ENCODE results near the gene MIEF1. TPM values are rescaled to one million over a fixed set of nuclear protein-coding genes. Genes with fewer than 3 reads are reported as not detected.

MIEF1 gene
- total RNA-seq, 6 experiments from 2014 or later = 26.4 to 32.8 (median 28.7) TPM

GRCh38 chr22:39481595-39481994 lies 20.5 kb upstream of the MIEF1 start:
- no peak for TF ChIP-seq CTCF (IDR thresholded peaks at IDR 0.05)
- H3K27me3 Mint-ChIP-seq (ENCODE audit: insufficient read depth) = peaks cover 7% of the 10 kb centered on the region
- no peak overlapping the region for H3K4me3 Mint-ChIP-seq
- H3K36me3 Mint-ChIP-seq (ENCODE audit: low read depth) = no peaks in the 10 kb centered on the region
- H3K9me3 Mint-ChIP-seq = no peaks in the 10 kb centered on the region
- no peaks in the 10 kb centered on the region for H3K4me1 Mint-ChIP-seq (ENCODE audit: low read depth)
- no peak for DNase-seq
- H3K27ac Mint-ChIP-seq = no peak overlapping the region

DNA sequence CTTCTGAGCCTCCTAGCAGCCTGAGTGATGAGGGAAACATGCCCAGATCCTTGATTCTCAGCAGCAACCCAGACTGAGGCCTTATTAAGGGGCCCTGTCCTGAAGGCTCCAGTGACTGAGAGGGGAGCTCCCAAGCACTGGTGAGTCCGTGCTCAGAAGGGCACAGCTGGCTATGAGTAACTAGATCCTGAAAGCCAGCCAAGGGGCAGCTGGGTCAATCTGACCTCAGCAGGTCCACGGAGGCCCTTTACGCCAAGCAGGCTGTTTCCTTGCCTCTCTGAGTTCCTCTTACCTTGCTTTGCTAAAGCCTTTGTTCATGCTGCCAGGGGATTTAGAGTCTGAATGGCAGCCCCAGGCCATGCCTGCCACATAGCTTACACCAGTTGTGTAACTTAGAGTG lies 19.3 kb upstream of the MIEF1 start:
- peaks cover 9% of the 10 kb centered on the region for H3K27me3 Mint-ChIP-seq (ENCODE audit: insufficient read depth)

DNA sequence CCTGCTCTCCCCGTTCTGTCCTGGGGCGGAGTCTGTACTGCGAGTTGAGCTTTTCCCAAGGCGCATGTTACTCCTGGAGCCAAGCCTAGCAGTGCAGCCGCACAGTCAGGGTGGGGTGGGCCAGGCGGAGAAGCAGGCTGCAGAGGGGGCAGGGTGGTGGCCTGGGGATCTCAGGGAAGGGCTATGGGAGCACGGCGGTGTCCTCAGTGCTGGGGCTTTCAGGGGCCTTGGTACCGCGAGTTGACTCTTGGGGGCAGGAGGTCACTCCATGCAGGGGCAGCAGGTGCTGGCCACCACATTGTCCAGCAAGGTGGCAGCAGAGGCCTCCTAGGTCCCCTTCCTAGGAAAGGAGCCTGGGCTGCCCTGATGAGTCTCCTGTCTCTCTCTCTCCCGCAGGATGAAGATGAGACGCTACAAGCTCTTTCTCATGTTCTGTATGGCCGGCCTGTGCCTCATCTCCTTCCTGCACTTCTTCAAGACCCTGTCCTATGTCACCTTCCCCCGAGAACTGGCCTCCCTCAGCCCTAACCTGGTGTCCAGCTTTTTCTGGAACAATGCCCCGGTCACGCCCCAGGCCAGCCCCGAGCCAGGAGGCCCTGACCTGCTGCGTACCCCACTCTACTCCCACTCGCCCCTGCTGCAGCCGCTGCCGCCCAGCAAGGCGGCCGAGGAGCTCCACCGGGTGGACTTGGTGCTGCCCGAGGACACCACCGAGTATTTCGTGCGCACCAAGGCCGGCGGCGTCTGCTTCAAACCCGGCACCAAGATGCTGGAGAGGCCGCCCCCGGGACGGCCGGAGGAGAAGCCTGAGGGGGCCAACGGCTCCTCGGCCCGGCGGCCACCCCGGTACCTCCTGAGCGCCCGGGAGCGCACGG lies 14.9 kb upstream of the MIEF1 start:
- TF ChIP-seq CTCF (IDR thresholded peaks at IDR 0.05) = no peak
- no peaks in the 10 kb centered on the region for H3K4me1 Mint-ChIP-seq (ENCODE audit: low read depth)
- no peaks in the 10 kb centered on the region for H3K36me3 Mint-ChIP-seq (ENCODE audit: low read depth)
- no peak overlapping the region for H3K4me3 Mint-ChIP-seq
- no peaks in the 10 kb centered on the region for H3K9me3 Mint-ChIP-seq
- DNase-seq = no peak
- no peak overlapping the region for H3K27ac Mint-ChIP-seq
- peaks cover 15% of the 10 kb centered on the region for H3K27me3 Mint-ChIP-seq (ENCODE audit: insufficient read depth)

More for the DNA sequence above, 19.3 kb upstream of the MIEF1 start:
- Mint-ChIP-seq H3K36me3 (ENCODE audit: low read depth) (no peaks in the 10 kb centered on the region), H3K4me1 (ENCODE audit: low read depth) (no peaks in the 10 kb centered on the region), H3K4me3 (no peak overlapping the region), H3K9me3 (no peaks in the 10 kb centered on the region), H3K27ac (no peak overlapping the region)
- peak; percentile 24 for DNase-seq
- TF ChIP-seq CTCF (IDR thresholded peaks at IDR 0.05) = no peak

- DNase-seq = no peak
Measured at GRCh38 chr22:39487826-39488520, 14.1 kb upstream of the MIEF1 start.

GRCh38 chr22:39488563-39489083 lies 13.5 kb upstream of the MIEF1 start:
- H3K36me3 Mint-ChIP-seq (ENCODE audit: low read depth) = no peaks in the 10 kb centered on the region
- peaks cover 9% of the 10 kb centered on the region for H3K4me1 Mint-ChIP-seq (ENCODE audit: low read depth)
- no peak for TF ChIP-seq CTCF (IDR thresholded peaks at IDR 0.05)
- no peaks in the 10 kb centered on the region for H3K9me3 Mint-ChIP-seq
- H3K4me3 Mint-ChIP-seq = no peak overlapping the region
- peaks cover 15% of the 10 kb centered on the region for H3K27me3 Mint-ChIP-seq (ENCODE audit: insufficient read depth)
- DNase-seq = no peak
- no peak overlapping the region for H3K27ac Mint-ChIP-seq

More at GRCh38 chr22:39487826-39488520, 14.1 kb upstream of the MIEF1 start:
- no peak overlapping the region for H3K4me3 Mint-ChIP-seq
- TF ChIP-seq CTCF (IDR thresholded peaks at IDR 0.05) = no peak
- no peaks in the 10 kb centered on the region for H3K9me3 Mint-ChIP-seq
- no peak overlapping the region for H3K27ac Mint-ChIP-seq
- no peaks in the 10 kb centered on the region for H3K36me3 Mint-ChIP-seq (ENCODE audit: low read depth)
- peaks cover 3% of the 10 kb centered on the region for H3K4me1 Mint-ChIP-seq (ENCODE audit: low read depth)
- peaks cover 15% of the 10 kb centered on the region for H3K27me3 Mint-ChIP-seq (ENCODE audit: insufficient read depth)
